Ectodermal cell (in vitro differentiated cells): ENCODE measurements around the gene VWA2.

Source experiments
- H3K27ac ChIP-seq: 2 replicates; pipeline ENCODE4 v1.7.0; 2013; ENCODE audit warnings: mild to moderate bottlenecking, low read depth, low read length; ENCODE audit not compliant: insufficient read depth, poor library complexity, severe bottlenecking
- H3K27me3 ChIP-seq: 2 replicates; pipeline ENCODE4 v1.7.0; 2013; ENCODE audit warnings: mild to moderate bottlenecking, low read length; ENCODE audit not compliant: insufficient read depth, control insufficient read depth, poor library complexity, severe bottlenecking
- H3K36me3 ChIP-seq: one replicate; pipeline ENCODE4 v1.7.0; 2013; ENCODE audit warnings: low read length; ENCODE audit not compliant: control insufficient read depth, insufficient read depth
- H3K4me1 ChIP-seq: one replicate; pipeline ENCODE4 v1.7.0; 2013; ENCODE audit warnings: low read length; ENCODE audit not compliant: control insufficient read depth, insufficient read depth
- H3K4me3 ChIP-seq: 2 replicates; pipeline ENCODE4 v1.7.0; 2013; ENCODE audit warnings: low read depth, low read length, control low read depth; ENCODE audit not compliant: insufficient read depth
- H3K9me3 ChIP-seq: 2 replicates; pipeline ENCODE4 v1.7.0; 2013; ENCODE audit warnings: mild to moderate bottlenecking, low read length, moderate library complexity; ENCODE audit not compliant: control insufficient read depth
- WGBS, 2 experiments: methylation state at CpG; one replicate each; pipeline ENCODE4 v1.1.7; 2013; ENCODE audit warnings: missing lambda C conversion rate in 2 of 2; 5-methylcytosine and 5-hydroxymethylcytosine counted together

Gene VWA2

GRCh38 chr10:114215033-114215432, 24.0 kb upstream of the VWA2 start:
- no peaks in the 10 kb centered on the region for H3K9me3 ChIP-seq
- H3K27me3 ChIP-seq = no peaks in the 10 kb centered on the region
- WGBS, 2 experiments = 83 to 86% methylated on average over 1 of the region's 1 CpG
- no peaks in the 10 kb centered on the region for H3K4me1 ChIP-seq
- H3K4me3 ChIP-seq = no peak overlapping the region
- no peak overlapping the region for H3K27ac ChIP-seq
- H3K36me3 ChIP-seq = no peaks in the 10 kb centered on the region

- no peaks in the 10 kb centered on the region for H3K9me3 ChIP-seq
- no peak overlapping the region for H3K27ac ChIP-seq
- H3K4me1 ChIP-seq = no peaks in the 10 kb centered on the region
- WGBS, 2 experiments = 84 to 96% methylated on average over 2 of the region's 2 CpGs
- H3K4me3 ChIP-seq = no peak overlapping the region
- H3K27me3 ChIP-seq = no peaks in the 10 kb centered on the region
- no peaks in the 10 kb centered on the region for H3K36me3 ChIP-seq
Observed at GRCh38 chr10:114220281-114220680, 18.8 kb upstream of the VWA2 start.

GRCh38 chr10:114221235-114221634, 17.8 kb upstream of the VWA2 start:
- no peak overlapping the region for H3K4me3 ChIP-seq
- H3K36me3 ChIP-seq = no peaks in the 10 kb centered on the region
- 92 to 95% methylated on average over 3 to 4 of the region's 4 CpGs for WGBS, 2 experiments
- H3K27me3 ChIP-seq = no peaks in the 10 kb centered on the region
- no peaks in the 10 kb centered on the region for H3K9me3 ChIP-seq
- H3K4me1 ChIP-seq = no peaks in the 10 kb centered on the region
- H3K27ac ChIP-seq = no peak overlapping the region

GRCh38 chr10:114223066-114223465, 16.0 kb upstream of the VWA2 start:
- H3K4me1 ChIP-seq = no peaks in the 10 kb centered on the region
- no peaks in the 10 kb centered on the region for H3K27me3 ChIP-seq
- no peaks in the 10 kb centered on the region for H3K9me3 ChIP-seq
- no peak overlapping the region for H3K4me3 ChIP-seq
- no peak overlapping the region for H3K27ac ChIP-seq
- H3K36me3 ChIP-seq = no peaks in the 10 kb centered on the region
- WGBS, 2 experiments = 80 to 91% methylated on average over 4 of the region's 4 CpGs

GRCh38 chr10:114228156-114228555, 10.9 kb upstream of the VWA2 start:
- H3K27me3 ChIP-seq = no peaks in the 10 kb centered on the region
- 88 to 89% methylated on average over 3 of the region's 3 CpGs for WGBS, 2 experiments
- H3K36me3 ChIP-seq = no peaks in the 10 kb centered on the region
- H3K4me3 ChIP-seq = no peak overlapping the region
- no peaks in the 10 kb centered on the region for H3K9me3 ChIP-seq
- no peaks in the 10 kb centered on the region for H3K4me1 ChIP-seq
- no peak overlapping the region for H3K27ac ChIP-seq

GRCh38 chr10:114232561-114233176, 6.4 kb upstream of the VWA2 start:
- H3K36me3 ChIP-seq = no peaks in the 10 kb centered on the region
- H3K9me3 ChIP-seq = no peaks in the 10 kb centered on the region
- H3K27me3 ChIP-seq = peaks cover 4% of the 10 kb centered on the region
- WGBS, 2 experiments = 91 to 97% methylated on average over 4 of the region's 4 CpGs
- H3K27ac ChIP-seq = no peak overlapping the region
- H3K4me3 ChIP-seq = no peak overlapping the region
- no peaks in the 10 kb centered on the region for H3K4me1 ChIP-seq

- Histone ChIP-seq H3K36me3 (no peaks in the 10 kb centered on the region), H3K4me3 (no peak overlapping the region), H3K4me1 (no peaks in the 10 kb centered on the region), H3K27ac (no peak overlapping the region), H3K27me3 (peaks cover 13% of the 10 kb centered on the region), H3K9me3 (no peaks in the 10 kb centered on the region)
- WGBS, 2 experiments = 83 to 85% methylated on average over 6 of the region's 6 CpGs
Observed at GRCh38 chr10:114233482-114233881, 5.6 kb upstream of the VWA2 start.

- H3K4me3 ChIP-seq = no peak overlapping the region
- H3K27ac ChIP-seq = no peak overlapping the region
- no peaks in the 10 kb centered on the region for H3K4me1 ChIP-seq
- peaks cover 19% of the 10 kb centered on the region for H3K27me3 ChIP-seq
- no peaks in the 10 kb centered on the region for H3K9me3 ChIP-seq
- H3K36me3 ChIP-seq = no peaks in the 10 kb centered on the region
Observed at GRCh38 chr10:114234132-114234531, 4.9 kb upstream of the VWA2 start.

- H3K27me3 ChIP-seq = peaks cover 62% of the 10 kb centered on the region
- H3K36me3 ChIP-seq = no peaks in the 10 kb centered on the region
- 17 to 24% methylated on average over 11 of the region's 11 CpGs for WGBS, 2 experiments
- no peaks in the 10 kb centered on the region for H3K9me3 ChIP-seq
- H3K4me3 ChIP-seq = peak overlapping the region; percentile 48
- no peak overlapping the region for H3K27ac ChIP-seq
- peaks cover 9% of the 10 kb centered on the region for H3K4me1 ChIP-seq
Observed at GRCh38 chr10:114239994-114240345, 916 bp downstream of the VWA2 start.

- WGBS, 2 experiments = 90% methylated on average over 9 of the region's 9 CpGs
- H3K9me3 ChIP-seq = no peaks in the 10 kb centered on the region
- no peak overlapping the region for H3K4me3 ChIP-seq
- H3K27ac ChIP-seq = no peak overlapping the region
- H3K36me3 ChIP-seq = no peaks in the 10 kb centered on the region
- H3K4me1 ChIP-seq = peaks cover 16% of the 10 kb centered on the region
- peaks cover 62% of the 10 kb centered on the region for H3K27me3 ChIP-seq
Observed at GRCh38 chr10:114242235-114242634, 3.2 kb downstream of the VWA2 start.

- peaks cover 47% of the 10 kb centered on the region for H3K27me3 ChIP-seq
- 93 to 95% methylated on average over 9 of the region's 9 CpGs for WGBS, 2 experiments
- H3K36me3 ChIP-seq = no peaks in the 10 kb centered on the region
- no peak overlapping the region for H3K4me3 ChIP-seq
- H3K4me1 ChIP-seq = peaks cover 16% of the 10 kb centered on the region
- H3K27ac ChIP-seq = no peak overlapping the region
- H3K9me3 ChIP-seq = no peaks in the 10 kb centered on the region
Observed at GRCh38 chr10:114243661-114244060, 4.6 kb downstream of the VWA2 start.
